Midbrain (tissue), 1 donor: Measurements from ENCODE around the gene ZNF816.
"Not testable (repeated sequence)": the region's sequence is repeated elsewhere in the genome, so short reads cannot be mapped to it uniquely, and the experiment has no call there.

Experiments
- DNase-seq: peaks from one replicate; lab custom pipeline; 2025; lab: John Stamatoyannopoulos, UW

The ZNF816 gene

GRCh38 chr19:52924641-52925040 is 38.0 kb downstream of the ZNF816 start:
- DNase-seq = not testable (repeated sequence)

GRCh38 chr19:52923778-52924593 is 38.7 kb downstream of the ZNF816 start:
- peak; percentile 25 for DNase-seq

GRCh38 chr19:52922841-52923777 is 39.6 kb downstream of the ZNF816 start, which contains the start of gene ZNF888:
Gene ZNF888 (minus strand): TSS chr19:52923428. CDS start chr19:52917873, 5,555 bp downstream.
- DNase-seq = peak; percentile 58

- no peak for DNase-seq
Observed at GRCh38 chr19:52917531-52917930, 45.1 kb downstream of the ZNF816 start.

- DNase-seq = no peak
Observed at GRCh38 chr19:52910648-52911047, 52.0 kb downstream of the ZNF816 start.

- not testable (repeated sequence) for DNase-seq
Observed at GRCh38 chr19:52904052-52904780, 58.5 kb downstream of the ZNF816 start.

GRCh38 chr19:52901842-52902241 is 60.8 kb downstream of the ZNF816 start:
- DNase-seq = no peak
